H1 (cell line): ENCODE measurements around the gene ENPP1. TPM values are rescaled to one million over a fixed set of nuclear protein-coding genes. Genes with fewer than 3 reads are reported as not detected.
"Not testable (repeated sequence)": the region's sequence is repeated elsewhere in the genome, so short reads cannot be mapped to it uniquely, and the experiment has no call there.

ENCODE experiments used
- CTCF ChIA-PET: fragments of 300-600 bp; sonication (Branson Sonifier 250); formaldehyde crosslinking; loops from one replicate; lab custom pipeline; 2021; ENCODE audit not compliant: partially characterized antibody; lab: Charles Lee
- POLR2A ChIA-PET: fragments of 300-600 bp; sonication (Branson Sonifier 250); formaldehyde crosslinking; loops from one replicate; lab custom pipeline; 2021; ENCODE audit warnings: inconsistent platforms; ENCODE audit not compliant: partially characterized antibody; lab: Charles Lee
- DNase-seq, 2 experiments: peaks; one replicate each; pipeline versions ENCODE4 v3.0.0 to v3.0.0-alpha.2; 2010 to 2022; ENCODE audit warnings: low spot score in 2 of 2, low read depth in 1 of 2, mixed read lengths in 1 of 2
- FAIRE-seq: peaks from 2 replicates; lab custom pipeline; 2011; peaks lifted over from hg19 to GRCh38; lab: Jason Lieb, UNC
- H2AFZ ChIP-seq: 2 replicates; pipeline ENCODE4 v1.8.1; 2012; ENCODE audit warnings: low read length, inconsistent platforms
- H2AK5ac ChIP-seq: 2 replicates; pipeline ENCODE4 v1.6.1; 2013; ENCODE audit warnings: low read depth, low read length
- H2BK120ac ChIP-seq: replicated peaks from 2 replicates; pipeline ENCODE3; 2013; ENCODE audit warnings: low read depth, low read length, inconsistent platforms
- H2BK12ac ChIP-seq: 2 replicates; pipeline ENCODE4 v1.6.1; 2013; ENCODE audit warnings: low read depth, low read length
- H2BK15ac ChIP-seq: 2 replicates; pipeline ENCODE4 v1.6.1; 2013; ENCODE audit warnings: low read length
- H2BK20ac ChIP-seq: 2 replicates; pipeline ENCODE4 v1.6.1; 2013; ENCODE audit warnings: low read length
- H2BK5ac ChIP-seq: 2 replicates; pipeline ENCODE4 v1.6.1; 2013; ENCODE audit warnings: low read depth, low read length
- H3K14ac ChIP-seq: 2 replicates; pipeline ENCODE4 v1.6.1; 2013; ENCODE audit warnings: inconsistent platforms; ENCODE audit not compliant: insufficient read length
- H3K18ac ChIP-seq: 2 replicates; pipeline ENCODE4 v1.6.1; 2013; ENCODE audit warnings: low read length; ENCODE audit errors: extremely low read depth
- H3K23ac ChIP-seq: 2 replicates; pipeline ENCODE4 v1.6.1; 2013; ENCODE audit warnings: inconsistent platforms; ENCODE audit not compliant: insufficient read length
- H3K23me2 ChIP-seq: 2 replicates; pipeline ENCODE4 v1.6.1; 2013; ENCODE audit warnings: low read depth, low read length
- H3K27ac ChIP-seq: 2 replicates; pipeline ENCODE4 v1.6.1; 2011; ENCODE audit warnings: low read depth, low read length, inconsistent platforms
- H3K27me3 ChIP-seq, 4 experiments: replicated peaks in 1 of 4; 1 replicate in 1 of 4; 2 replicates in 3 of 4; pipeline versions ENCODE4 v1.6.1 to v1.8.1; 2011 to 2013; ENCODE audit warnings: low read length in 3 of 4, mild to moderate bottlenecking in 3 of 4, inconsistent platforms in 2 of 4, mixed read lengths in 2 of 4, moderate library complexity in 1 of 4; ENCODE audit not compliant: control insufficient read depth in 3 of 4, insufficient read depth in 3 of 4; ENCODE audit errors: extremely low read depth in 1 of 4
- H3K36me3 ChIP-seq, 4 experiments: 2 replicates each; pipeline versions ENCODE4 v1.6.1 to v1.8.1; 2011 to 2013; ENCODE audit warnings: mild to moderate bottlenecking in 4 of 4, low read length in 3 of 4, moderate library complexity in 2 of 4, control low read depth in 1 of 4, inconsistent platforms in 1 of 4; ENCODE audit not compliant: insufficient read depth in 4 of 4, control insufficient read depth in 2 of 4
- H3K4ac ChIP-seq: replicated peaks from 2 replicates; pipeline ENCODE3; 2013; ENCODE audit warnings: low read length, low read depth, mixed read lengths, inconsistent platforms; ENCODE audit not compliant: insufficient read length
- H3K4me1 ChIP-seq, 4 experiments: replicated peaks in 1 of 4; 1 replicate in 1 of 4; 2 replicates in 3 of 4; pipeline versions ENCODE4 v1.6.1 to v1.8.1; 2011 to 2013; ENCODE audit warnings: low read length in 3 of 4, inconsistent platforms in 2 of 4, mixed read lengths in 1 of 4; ENCODE audit not compliant: insufficient read depth in 4 of 4, control insufficient read depth in 3 of 4
- H3K4me2 ChIP-seq, 2 experiments: 2 replicates each; pipeline versions ENCODE4 v1.6.1 to v1.8.1; 2011 to 2013; ENCODE audit warnings: low read depth in 2 of 2, low read length in 2 of 2, control low read depth in 1 of 2, inconsistent platforms in 1 of 2, mild to moderate bottlenecking in 1 of 2; ENCODE audit not compliant: insufficient read depth in 1 of 2
- H3K4me3 ChIP-seq, 4 experiments: fragments of 200-600, 300-600 bp in 1 of 4; sonication (generic), shearing (Covaris generic), sonication (Bioruptor Twin) in 1 of 4; 2 replicates each; pipeline versions ENCODE4 v1.5.1 to v1.8.1; 2011 to 2016; ENCODE audit warnings: low read length in 4 of 4, low read depth in 3 of 4, control low read depth in 2 of 4, inconsistent platforms in 2 of 4, mild to moderate bottlenecking in 2 of 4, mixed read lengths in 1 of 4, moderate library complexity in 1 of 4; ENCODE audit not compliant: insufficient read depth in 2 of 4; ENCODE audit errors: extremely low read depth in 1 of 4
- H3K56ac ChIP-seq: replicated peaks from 2 replicates; pipeline ENCODE3; 2013; ENCODE audit warnings: low read depth, mild to moderate bottlenecking, mixed read lengths, low read length, inconsistent platforms; ENCODE audit not compliant: insufficient read length
- H3K79me1 ChIP-seq: 2 replicates; pipeline ENCODE4 v1.6.1; 2013; ENCODE audit warnings: low read depth, low read length, control low read depth
- H3K79me2 ChIP-seq, 2 experiments: 2 replicates each; pipeline versions ENCODE4 v1.6.1 to v1.8.1; 2012 to 2013; ENCODE audit warnings: low read length in 2 of 2, mild to moderate bottlenecking in 2 of 2, inconsistent platforms in 1 of 2; ENCODE audit not compliant: insufficient read depth in 2 of 2, control insufficient read depth in 1 of 2
- H3K9ac ChIP-seq, 4 experiments: replicated peaks in 1 of 4; 1 replicate in 1 of 4; 2 replicates in 3 of 4; pipeline versions ENCODE4 v1.6.1 to v1.8.1; 2011 to 2013; ENCODE audit warnings: low read depth in 3 of 4, low read length in 3 of 4, control low read depth in 2 of 4, mild to moderate bottlenecking in 2 of 4, moderate library complexity in 2 of 4, inconsistent platforms in 1 of 4; ENCODE audit errors: extremely low read depth in 1 of 4
- H3K9me3 ChIP-seq, 2 experiments: 2 replicates each; pipeline versions ENCODE4 v1.6.1 to v1.8.1; 2012 to 2013; ENCODE audit warnings: mild to moderate bottlenecking in 2 of 2, moderate library complexity in 2 of 2, control low read depth in 1 of 2, inconsistent platforms in 1 of 2, low read depth in 1 of 2, low read length in 1 of 2, mixed read lengths in 1 of 2; ENCODE audit not compliant: insufficient read depth in 2 of 2
- H4K20me1 ChIP-seq, 2 experiments: replicated peaks in 1 of 2; 2 replicates each; pipeline versions ENCODE3 to v1.8.1; 2011 to 2013; ENCODE audit warnings: inconsistent platforms in 2 of 2, low read length in 2 of 2, mild to moderate bottlenecking in 1 of 2; ENCODE audit not compliant: insufficient read depth in 2 of 2, control insufficient read depth in 1 of 2
- H4K5ac ChIP-seq: 2 replicates; pipeline ENCODE4 v1.6.1; 2013; ENCODE audit warnings: low read length, low read depth, mixed read lengths, inconsistent platforms; ENCODE audit not compliant: insufficient read length
- H4K8ac ChIP-seq: 2 replicates; pipeline ENCODE4 v1.8.0; 2013; ENCODE audit warnings: mild to moderate bottlenecking, moderate library complexity, low read length, inconsistent platforms; ENCODE audit not compliant: insufficient read depth; ENCODE audit errors: extremely low read depth
- H4K91ac ChIP-seq: replicated peaks from 2 replicates; pipeline ENCODE3; 2013; ENCODE audit warnings: low read length, mixed read lengths, inconsistent platforms; ENCODE audit not compliant: insufficient read length
- POLR2AphosphoS5 ChIP-seq: IDR thresholded peaks from 2 replicates; pipeline ENCODE4 v1.6.1; 2011; ENCODE audit warnings: low read depth, low read length
- WGBS, 2 experiments: shearing (Covaris generic) in 1 of 2; methylation state at CpG; one replicate each; pipeline versions ENCODE4 v1.1.6 to v1.1.7; 2013 to 2015; ENCODE audit warnings: low lambda C conversion rate in 2 of 2, mixed read lengths in 2 of 2, inconsistent platforms in 1 of 2, low coverage in 1 of 2, missing lambda C conversion rate in 1 of 2; ENCODE audit not compliant: insufficient replicate concordance in 2 of 2, insufficient coverage in 1 of 2, insufficient read length in 1 of 2; ENCODE audit errors: extremely low coverage in 1 of 2, missing lambda C conversion rate in 1 of 2; 5-methylcytosine and 5-hydroxymethylcytosine counted together
- polyA plus RNA-seq, 7 experiments: library from polyadenylated mRNA; depleted of rRNA in 3 of 7; stranded (reverse) in 5 of 7; unstranded in 2 of 7; fragments of >200 nt in 5 of 7; fragments of 200-250 nt in 2 of 7; gene quantifications; 1 replicate in 5 of 7; 2 replicates in 1 of 7; 4 replicates in 1 of 7; pipeline versions ENCODE4 v1.2.1 to v1.2.3, GENCODE V29; 2011 to 2013; ENCODE audit warnings: missing spikeins in 2 of 7, mixed read lengths in 2 of 7
- total RNA-seq: library from RNA; stranded (reverse); fragmentation: NEBNext Ultra II Directional; extraction: Animal tissue kit (Norgen Biotek cat#: 25700); gene quantifications from 2 replicates; pipeline ENCODE4 v1.2.1, GENCODE V29; 2021

ENPP1 gene
- total and polyA plus RNA-seq, 2 of the 8 experiments (the other 6 are each of a cell fraction or from before 2014, with no cell fraction given), result 10.1 to 39.1 TPM

- Histone ChIP-seq H3K79me2 (peaks cover 0 to 39% of the 10 kb centered on the region in 2 experiments; a peak in 2 of 4 replicates), H3K36me3 (peaks cover 2 to 71% (median 46%) of the 10 kb centered on the region in 4 experiments; a peak in 7 of 8 replicates), H3K4me3 (peak overlapping the region in 1 of 4 experiments; percentile 42; a peak in 1 of 8 replicates)
- H3K56ac ChIP-seq, H2AFZ ChIP-seq, H2BK12ac ChIP-seq, H3K4ac ChIP-seq, H3K23ac ChIP-seq, H3K18ac ChIP-seq, H3K27me3 ChIP-seq, H2BK15ac ChIP-seq, FAIRE-seq, H3K9ac ChIP-seq, H3K9me3 ChIP-seq, H2BK20ac ChIP-seq, H3K4me2 ChIP-seq, H2BK5ac ChIP-seq, H4K8ac ChIP-seq, H3K23me2 ChIP-seq, H3K79me1 ChIP-seq, H3K27ac ChIP-seq, H2BK120ac ChIP-seq, DNase-seq, H4K91ac ChIP-seq, H4K20me1 ChIP-seq, H3K14ac ChIP-seq, H3K4me1 ChIP-seq, H2AK5ac ChIP-seq, H4K5ac ChIP-seq: not testable (repeated sequence)
- CTCF ChIA-PET, result interaction anchor here (0.9 to 2.3 kb wide), 5 partner anchors 9 to 300 kb away, joined by 3 to 42 read pairs (median 3); partner anchors contain the start of gene CCN2
- POLR2A ChIA-PET, result interaction anchor here (1.1 to 1.9 kb wide), 4 partner anchors 8 to 16 kb away, joined by 3 to 12 read pairs (median 8); no protein-coding TSS in a partner anchor
- WGBS, 2 experiments, result 82% methylated on average over 3 of the region's 3 CpGs; no CpG with 5 or more reads in 1 of the 2 experiments
- TF ChIP-seq POLR2AphosphoS5, result peak; percentile 51; the same call in 1 of the 2 replicates
- TF ChIP-seq, all 59 proteins: peak for 1; not testable (repeated sequence) for 58
Observed at GRCh38 chr6:131908787-131909186, 101.0 kb downstream of the ENPP1 start.
